GF-D8 (cell line): Measurements from ENCODE around the gene ZNF217.
A peak's percentile ranks its signal among the peaks of the same experiment; 100 is the strongest.
"Not testable (repeated sequence)": the region's sequence is repeated elsewhere in the genome, so short reads cannot be mapped to it uniquely, and the experiment has no call there.

Source experiments
- DNase-seq: peaks from one replicate; lab custom pipeline; 2025; lab: John Stamatoyannopoulos, UW

Gene ZNF217

GRCh38 chr20:53597521-53598120 lies 4.0 kb upstream of the ZNF217 start:
- DNase-seq, result no peak

GRCh38 chr20:53597030-53597482 lies 3.4 kb upstream of the ZNF217 start:
- DNase-seq, result no peak

GRCh38 chr20:53596189-53597001 lies 2.8 kb upstream of the ZNF217 start:
- not testable (repeated sequence) for DNase-seq

DNA sequence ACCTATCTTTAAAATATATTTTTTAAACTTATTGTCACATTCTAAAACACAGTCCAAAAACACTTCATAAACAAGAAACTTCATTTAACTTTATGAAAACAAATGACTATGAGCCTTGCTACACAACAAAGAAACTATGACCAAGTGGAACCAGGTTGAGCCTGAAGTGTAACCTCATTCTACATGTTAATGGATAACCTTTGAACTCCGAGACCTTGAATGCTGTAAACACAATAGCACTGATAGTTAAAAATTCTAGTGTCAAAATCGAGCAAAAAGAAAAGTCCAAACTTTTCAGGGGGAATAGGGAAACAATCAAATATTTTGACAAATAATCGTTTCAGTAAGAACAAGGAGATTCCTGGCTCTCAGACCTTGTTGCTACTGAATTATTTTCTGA lies 2.1 kb upstream of the ZNF217 start:
- not testable (repeated sequence) for DNase-seq

DNA sequence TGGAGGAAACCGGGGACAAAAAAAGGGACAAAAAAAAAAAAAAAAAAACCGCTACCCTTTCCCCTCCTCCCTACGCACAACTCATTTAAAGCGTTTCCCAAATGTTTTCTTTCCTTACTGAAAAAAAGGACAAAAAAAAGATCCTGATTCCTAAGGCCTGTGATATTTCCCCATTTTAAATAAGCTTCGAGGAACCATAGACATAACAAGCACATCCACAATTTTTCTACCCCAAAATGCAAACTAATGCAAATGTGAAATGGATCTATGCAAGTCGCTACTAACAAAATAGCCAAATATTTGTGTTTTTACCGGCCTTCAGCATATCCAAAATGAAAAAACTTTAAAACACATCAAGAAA lies 1.4 kb upstream of the ZNF217 start:
- no peak for DNase-seq

GRCh38 chr20:53594068-53595017 lies 704 bp upstream of the ZNF217 start:
- peak; percentile 70 for DNase-seq

DNA sequence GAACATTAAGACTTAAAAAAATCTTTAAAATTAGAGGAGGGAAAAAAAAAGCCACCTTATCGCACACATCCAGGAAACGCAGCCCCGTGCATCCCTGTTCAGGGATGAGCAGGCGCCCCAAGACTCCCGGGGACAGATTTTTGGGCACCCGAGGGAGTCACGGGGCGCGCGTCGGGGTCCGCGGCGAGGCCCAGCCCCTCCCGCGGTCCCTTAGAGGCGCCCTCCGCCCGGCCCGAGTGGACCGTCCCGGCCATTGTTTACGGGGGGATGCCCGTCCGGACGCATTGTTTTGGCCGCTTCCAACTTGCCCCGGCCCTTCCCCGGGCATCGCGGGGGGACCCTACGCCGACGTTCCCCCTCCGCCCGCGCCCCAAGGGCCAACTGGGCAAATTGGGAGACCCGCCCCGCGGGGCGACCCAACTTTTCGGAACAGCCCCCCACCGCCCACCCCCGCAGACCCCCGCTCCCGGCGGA lies 610 bp downstream of the ZNF217 start:
- no peak for DNase-seq

GRCh38 chr20:53592454-53592991 lies 1.1 kb downstream of the ZNF217 start:
- DNase-seq, result peak; percentile 44

- not testable (repeated sequence) for DNase-seq
Measured at GRCh38 chr20:53591941-53592441, 1.6 kb downstream of the ZNF217 start.

DNA sequence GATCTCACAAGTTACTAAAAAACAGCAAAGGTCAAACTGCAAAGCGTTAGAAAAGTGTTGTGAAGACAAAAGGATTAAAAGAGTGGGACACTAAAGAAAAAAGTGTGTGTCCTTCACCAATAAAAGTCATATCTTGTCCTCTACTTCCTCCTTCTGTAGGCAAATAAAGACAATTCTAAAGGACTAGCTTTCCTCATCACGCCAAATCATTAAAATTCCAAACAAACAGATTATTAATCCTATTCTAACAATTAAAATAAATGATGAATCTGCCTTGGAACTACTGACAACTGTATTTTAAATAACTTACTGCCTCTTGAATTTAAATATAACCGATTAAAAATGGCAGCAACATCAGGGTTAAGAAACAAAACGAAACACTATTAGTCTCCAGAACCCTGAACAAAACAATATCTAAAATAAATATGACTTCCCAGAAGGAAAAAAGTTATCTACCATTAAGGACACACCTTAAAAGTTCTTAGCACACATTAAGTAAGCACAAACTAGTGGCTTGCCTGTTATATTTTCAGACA lies 2.4 kb downstream of the ZNF217 start:
- not testable (repeated sequence) for DNase-seq

GRCh38 chr20:53590608-53591007 lies 3.0 kb downstream of the ZNF217 start:
- DNase-seq, result not testable (repeated sequence)

- not testable (repeated sequence) for DNase-seq
Measured at GRCh38 chr20:53590122-53590521, 3.5 kb downstream of the ZNF217 start.

GRCh38 chr20:53589321-53590065 lies 4.1 kb downstream of the ZNF217 start:
- peak; percentile 69 for DNase-seq

- not testable (repeated sequence) for DNase-seq
Measured at GRCh38 chr20:53587157-53587703, 6.4 kb downstream of the ZNF217 start.

GRCh38 chr20:53586640-53587039 lies 7.0 kb downstream of the ZNF217 start:
- DNase-seq, result no peak

GRCh38 chr20:53585910-53586309 lies 7.7 kb downstream of the ZNF217 start:
- DNase-seq, result not testable (repeated sequence)

DNA sequence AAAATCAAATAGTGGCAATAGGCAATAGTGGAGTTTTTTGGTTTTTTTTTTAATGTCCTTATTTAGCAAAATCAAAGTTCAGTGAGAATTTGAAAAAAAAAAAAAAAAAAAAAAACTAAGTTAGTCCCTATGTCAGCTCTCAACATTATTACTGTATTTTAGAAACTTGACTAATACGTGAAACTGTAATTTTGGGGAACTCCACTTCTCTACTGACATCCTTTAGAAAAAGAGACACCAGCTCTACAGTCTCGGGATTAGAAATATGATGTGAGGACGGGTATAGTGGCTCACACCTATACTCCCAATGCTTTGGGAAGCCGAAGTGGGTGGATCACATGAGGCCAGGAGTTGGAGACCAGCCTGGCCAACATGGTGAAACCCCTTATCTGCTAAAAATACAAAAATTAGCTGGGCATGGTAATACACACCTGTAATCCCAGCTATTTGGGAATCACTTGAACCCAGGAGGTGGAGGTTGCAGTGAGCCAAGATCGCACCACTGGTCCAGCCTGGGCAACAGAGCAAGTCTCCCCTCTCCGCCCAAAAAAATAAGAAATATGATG lies 8.6 kb downstream of the ZNF217 start:
- not testable (repeated sequence) for DNase-seq

DNA sequence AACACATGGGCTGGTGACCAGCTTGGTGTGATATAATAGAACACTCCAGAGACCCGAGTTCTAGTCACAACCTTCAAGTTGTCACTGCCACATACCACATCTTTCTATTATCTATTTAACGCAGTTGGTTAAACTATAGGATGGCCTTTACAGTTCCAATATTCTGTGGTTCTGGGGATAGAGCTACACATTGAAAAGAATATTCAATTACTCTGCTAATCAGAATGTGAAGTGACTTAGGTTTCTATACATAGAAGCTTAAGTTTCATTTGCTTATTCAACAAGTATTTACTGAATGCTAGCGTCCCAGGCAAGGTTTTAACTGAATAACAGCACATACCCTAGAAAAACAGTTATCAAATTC lies 9.1 kb downstream of the ZNF217 start:
- DNase-seq, result not testable (repeated sequence)

DNA sequence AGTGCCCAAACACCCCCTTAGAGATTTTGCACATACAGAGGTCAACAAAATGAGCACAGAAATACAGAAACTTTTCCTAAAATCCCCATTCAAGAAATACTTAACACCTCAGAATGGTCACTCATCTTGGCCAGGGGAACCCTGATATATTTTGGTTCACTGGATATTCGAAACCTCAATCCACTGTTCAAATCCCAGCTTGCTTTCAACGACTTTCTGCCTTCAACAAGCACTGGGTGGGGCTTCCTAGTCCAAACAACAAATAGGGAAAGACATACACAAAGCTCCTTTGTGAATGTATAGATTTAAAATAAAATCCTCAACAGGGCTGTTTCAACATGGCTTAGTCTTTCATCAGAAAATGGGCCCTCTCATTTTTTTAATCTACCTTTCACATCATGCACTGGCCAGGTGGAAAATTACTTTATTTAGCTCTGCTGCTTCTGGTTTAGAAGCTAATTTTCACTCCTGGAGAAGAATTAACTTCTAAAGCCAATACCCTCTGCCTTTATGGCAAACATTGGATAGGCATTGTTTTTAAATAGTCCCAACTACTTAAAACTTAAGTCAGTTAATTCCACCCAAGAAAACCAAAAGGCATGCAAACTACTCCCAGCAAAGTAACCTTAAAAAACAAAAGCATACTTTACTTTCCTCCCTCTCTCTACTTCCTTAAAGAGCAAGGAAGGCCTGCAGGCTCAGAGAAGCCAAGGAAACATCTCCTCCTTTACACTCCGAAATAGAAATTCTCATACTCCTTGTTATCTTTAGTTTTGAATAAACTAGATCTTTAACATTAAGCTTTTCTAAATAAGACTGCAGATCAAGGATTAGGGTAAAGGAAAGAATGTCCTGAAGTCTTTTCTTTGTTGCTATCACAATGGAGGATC lies 9.7 kb downstream of the ZNF217 start:
- not testable (repeated sequence) for DNase-seq
